Fibroblast of skin of scalp (primary cell): Measurements from ENCODE around the gene MYO5B.
A peak's percentile ranks its signal among the peaks of the same experiment; 100 is the strongest.

Experiments used
- DNase-seq: peaks from one replicate; pipeline ENCODE4 v3.0.0-alpha.2; 2013

The MYO5B gene

DNA sequence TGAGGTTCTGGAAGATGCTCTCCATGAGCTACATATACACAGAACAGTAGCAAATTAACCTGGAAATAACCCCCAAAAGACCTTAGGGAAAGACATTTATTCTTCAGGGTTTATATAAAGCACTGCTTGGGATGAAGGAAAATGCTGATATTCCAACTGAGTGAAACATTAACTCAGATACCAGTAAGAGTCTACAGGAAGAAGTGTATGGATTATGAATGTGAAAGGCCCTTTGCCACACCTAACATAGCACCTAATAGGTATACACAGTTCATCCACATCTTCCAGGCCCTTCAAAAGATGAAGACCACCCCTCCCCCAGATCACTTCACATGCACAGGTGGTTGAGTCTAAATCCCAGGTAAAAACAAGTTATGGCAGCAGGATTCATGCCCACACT is 50.4 kb downstream of the MYO5B start:
- DNase-seq, result no peak

DNA sequence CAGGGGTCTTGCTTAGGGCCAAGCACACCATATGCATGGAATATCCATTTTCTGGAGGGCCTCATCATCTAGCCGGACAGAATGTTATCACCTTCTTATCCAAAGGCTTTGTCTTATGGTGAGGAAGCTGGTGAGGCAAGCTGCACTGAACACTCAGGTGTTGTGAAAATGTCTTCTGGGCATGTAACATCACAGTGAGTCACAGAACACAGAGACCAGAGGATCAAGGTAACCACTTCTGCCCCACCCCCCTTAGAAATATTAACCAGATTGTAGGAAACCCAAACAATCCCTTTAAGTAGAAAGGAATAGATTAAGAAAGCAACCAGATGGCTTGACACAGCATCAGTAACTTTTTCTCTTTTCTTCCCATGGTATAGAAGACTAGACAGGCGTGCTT is 51.1 kb downstream of the MYO5B start:
- DNase-seq, result no peak

DNA sequence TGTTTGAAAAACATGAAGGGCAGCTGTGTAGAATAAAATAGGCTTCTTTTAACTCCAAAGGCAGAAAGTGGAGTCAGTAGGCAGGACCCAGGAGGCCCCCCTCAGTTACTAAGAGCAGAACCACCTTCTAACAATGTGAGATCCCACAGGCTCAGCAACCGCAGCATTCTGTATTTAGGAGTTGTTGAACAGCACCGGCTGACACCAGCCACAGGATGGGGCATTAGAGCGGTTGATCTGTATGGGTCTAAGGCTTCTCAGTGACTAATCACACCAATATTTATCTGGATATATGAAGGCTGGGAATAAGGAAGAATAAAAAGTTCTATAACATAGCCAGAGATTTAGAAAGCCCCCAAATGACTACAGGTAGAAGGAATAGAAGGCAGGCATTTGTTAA is 51.7 kb downstream of the MYO5B start:
- no peak for DNase-seq

DNA sequence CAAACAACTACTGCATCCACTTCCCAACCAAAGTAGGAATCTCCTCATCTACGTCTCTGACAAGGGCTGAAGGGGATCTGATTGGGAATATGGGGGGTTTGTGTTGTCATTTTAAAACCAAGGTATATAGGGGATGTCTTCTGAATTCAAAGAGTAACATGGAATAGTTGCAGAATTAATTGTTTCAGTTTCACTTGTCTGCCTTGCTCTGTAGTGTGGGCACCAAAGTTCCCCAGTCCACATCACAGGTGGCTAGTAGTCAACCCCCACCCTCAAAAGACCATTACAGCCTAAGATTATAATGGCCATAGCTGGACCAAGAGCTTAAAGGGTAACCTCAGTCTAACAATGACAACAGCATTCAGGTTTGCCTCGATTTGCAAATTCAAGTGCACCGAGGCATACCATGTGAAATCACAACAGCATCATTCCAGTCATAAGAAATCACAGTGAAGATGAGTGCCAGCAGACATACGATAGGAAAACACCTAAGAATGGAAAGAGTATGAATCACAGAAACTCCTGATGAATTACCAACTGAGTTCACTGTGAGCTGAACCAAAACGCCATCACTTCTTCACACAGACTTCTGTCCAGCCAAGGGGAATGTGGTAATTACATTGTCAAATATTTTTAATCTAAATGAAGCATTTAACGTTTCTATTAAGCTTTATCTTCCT is 52.4 kb downstream of the MYO5B start:
- DNase-seq, result no peak

DNA sequence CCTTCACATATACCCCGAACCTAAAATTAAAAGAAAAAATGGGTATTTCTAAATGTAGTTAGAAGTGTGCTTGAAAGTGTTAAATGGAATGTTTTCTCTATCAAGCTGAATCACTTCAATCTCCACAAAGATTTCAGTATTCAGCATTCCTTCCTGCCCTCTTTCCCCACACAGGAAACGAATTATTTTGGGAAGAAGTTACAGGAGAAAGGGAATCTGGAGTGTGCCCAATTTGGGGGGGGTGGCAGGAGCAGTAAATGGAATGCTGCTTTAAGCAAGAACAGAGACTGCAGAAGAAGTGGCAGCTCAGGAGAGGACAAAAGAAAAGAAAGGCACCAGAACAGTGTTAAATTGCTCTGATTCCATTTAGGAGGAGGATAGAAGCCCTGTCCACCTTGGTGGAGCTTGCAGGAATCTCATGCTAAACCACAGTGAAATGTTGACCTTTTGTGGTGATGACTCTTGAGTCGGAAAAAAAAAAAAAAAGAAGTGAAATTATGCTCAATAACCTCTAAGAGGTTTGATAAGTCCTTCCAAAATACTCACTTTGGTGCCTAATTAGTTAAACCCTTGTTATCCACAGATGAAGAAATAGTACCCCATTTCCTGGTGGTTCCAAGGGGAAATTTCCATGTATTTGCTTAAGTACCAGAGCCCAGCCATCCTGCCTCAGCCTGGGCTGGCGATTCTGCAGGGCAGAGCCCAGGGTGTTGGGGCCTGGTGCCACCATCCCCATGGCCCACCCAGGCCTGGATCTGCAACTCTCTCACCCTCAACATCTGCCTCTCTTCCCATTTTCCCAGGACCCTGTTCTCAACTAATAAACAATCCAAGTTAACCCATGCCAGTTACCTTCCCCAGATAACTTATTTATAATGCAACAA is 56.5 kb downstream of the MYO5B start:
- peak; percentile 56 for DNase-seq

DNA sequence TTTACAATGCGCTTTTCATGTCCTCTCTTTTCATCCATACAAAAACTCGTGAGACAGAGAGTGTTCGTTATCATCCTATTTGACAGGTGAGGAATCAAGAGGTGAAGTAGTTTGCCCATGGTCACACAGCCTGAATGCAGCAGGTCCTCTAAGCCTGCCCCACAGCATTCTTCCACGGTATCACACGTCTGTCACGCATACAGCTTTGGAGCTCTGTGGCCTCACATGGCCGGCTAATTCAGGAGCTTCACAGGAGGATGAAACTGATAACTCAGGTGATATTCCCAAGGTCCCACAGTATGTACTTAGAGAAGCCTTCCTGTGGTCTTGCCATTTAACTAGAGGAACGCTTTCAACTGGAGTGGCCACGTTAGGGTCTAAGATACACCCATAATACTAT is 59.0 kb downstream of the MYO5B start:
- DNase-seq, result no peak

DNA sequence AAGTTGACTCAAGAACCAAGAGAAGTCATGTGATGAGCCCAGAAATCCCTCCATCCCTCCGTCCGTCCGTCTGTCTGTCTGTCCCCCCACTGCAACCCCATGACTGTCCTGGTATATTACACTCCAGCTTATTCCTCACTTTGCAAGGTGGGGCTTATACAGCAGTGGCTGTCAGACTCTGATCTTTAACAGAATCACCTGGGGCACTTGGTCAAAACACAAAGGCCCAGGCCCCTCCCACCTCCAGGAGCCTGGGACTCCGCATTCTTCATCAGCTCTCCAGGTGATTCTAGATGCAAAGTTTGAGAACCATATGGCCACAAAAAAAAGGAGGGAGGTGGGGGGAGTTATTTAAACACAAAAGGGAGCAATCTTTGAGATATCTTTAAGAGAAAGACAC is 61.4 kb downstream of the MYO5B start:
- no peak for DNase-seq

DNA sequence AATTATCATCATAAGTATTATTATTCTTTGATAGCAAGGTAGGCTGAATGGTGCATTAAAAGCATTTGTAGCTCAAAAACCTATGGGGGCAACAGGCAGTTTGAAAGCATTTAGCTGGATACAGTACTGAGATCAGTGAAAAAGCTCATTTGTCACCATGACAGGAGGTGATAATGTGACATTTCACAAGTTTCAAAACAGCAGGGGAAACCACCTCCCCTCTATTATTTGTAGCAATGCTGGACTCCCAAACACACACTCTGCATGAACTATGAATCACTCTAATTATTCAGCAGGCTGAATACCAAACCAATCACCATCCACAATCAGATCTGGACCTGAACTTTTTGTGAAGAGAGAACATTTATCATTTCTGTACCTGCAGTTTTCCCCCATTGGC is 63.4 kb downstream of the MYO5B start:
- no peak for DNase-seq

DNA sequence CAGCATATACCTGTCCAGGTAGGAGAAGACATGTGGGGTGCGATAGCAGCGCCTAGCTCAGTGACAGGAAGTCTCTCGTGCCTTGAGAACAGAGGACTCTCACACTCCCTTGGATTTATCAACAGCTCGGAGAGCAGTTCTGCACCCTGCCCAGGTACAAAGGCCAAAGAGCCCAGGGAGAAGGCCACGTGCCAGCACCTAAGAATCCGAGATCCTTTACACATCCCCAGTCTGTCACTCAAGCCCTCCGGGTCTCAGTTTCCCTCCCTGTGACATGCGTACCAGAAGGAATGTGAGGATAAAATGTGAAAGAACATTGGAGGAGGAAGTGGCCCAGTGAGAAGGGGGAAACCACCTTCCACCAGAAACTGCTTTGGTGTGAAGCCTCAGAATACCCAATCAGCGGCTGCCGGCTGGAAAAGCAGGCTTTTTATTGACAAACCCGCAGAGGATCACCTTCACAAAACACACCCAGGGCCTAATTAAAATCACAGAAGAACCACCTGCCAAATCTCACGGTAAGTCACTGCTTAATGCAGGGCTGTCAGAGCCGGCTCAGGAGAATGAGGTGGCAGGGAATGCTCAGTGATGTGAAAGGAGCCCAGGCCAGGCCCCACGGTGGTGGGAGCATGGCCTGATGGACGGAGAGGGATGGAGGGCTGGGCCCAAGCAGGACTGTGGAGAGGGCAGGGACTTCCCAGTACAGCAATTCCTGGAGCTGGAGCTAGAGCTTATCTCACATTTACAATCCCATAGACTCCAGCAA is 66.3 kb downstream of the MYO5B start:
- DNase-seq, result no peak

DNA sequence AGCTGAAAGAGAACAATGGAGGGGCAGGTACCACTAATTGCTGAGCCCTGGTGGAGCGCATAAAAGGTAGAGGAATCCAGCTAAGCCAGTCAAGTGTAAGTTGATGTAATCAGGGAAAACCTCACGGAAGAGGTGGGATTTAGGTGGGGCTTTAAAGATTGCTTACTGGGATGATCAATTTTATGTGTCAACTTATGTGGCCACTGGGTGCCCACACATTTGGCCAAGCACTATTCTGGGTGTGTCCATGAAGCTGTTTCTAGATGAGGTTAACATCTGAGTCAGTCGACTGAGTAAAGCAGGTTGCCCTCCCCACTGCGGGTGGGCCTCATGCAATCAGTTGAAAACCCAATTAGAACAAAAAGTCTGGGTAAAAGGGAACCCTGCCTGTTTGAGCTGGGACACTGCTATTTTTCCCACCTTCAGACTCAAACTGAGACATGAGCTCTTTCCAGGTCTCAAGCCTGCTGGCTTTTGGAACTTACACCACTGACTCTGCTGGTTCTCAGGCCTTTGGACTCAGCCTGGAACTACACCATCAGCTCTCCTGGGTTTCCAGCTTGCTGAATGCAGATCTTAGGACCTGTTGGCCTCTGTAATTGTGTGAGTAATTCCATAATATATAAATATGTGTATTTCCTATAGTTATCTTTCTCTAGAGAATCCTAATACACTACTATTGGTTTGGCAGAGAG is 67.3 kb downstream of the MYO5B start:
- no peak for DNase-seq

DNA sequence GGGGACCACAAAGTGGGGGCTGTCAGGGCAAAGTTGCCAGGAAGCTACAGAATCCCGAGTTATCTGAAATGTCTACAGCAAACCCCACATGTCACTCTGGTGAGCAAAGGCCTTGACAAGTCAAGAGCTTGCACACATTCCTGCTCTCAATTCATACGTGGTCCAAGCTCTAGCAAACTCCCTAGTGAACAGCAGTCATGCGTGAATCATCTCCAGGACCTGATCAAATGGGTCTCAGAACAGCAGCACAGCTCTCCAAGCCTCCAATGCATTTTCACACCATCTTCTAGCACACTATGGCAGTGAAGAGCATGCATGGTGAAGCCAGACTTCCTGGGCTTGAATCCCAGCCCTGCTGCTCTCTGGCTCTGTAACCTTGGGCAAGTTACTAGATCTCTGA is 68.5 kb downstream of the MYO5B start:
- DNase-seq, result peak; percentile 20

DNA sequence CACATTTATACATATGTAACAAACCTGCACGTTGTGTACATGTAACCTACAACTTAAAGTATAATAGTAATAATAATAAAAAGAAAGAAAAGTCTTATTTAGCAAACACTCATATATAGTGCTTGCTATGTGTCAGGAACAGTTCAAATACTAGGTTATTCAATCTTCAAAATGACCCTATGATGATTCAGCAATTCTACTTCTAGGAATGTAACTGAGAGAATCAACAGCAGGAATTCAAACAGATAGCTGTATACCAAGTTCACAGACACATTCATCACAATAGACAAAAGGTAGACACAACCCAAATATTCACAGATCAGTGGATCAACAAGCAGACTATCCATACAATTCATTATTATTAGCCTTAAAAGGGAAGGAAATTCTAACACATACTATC is 69.5 kb downstream of the MYO5B start:
- no peak for DNase-seq

DNA sequence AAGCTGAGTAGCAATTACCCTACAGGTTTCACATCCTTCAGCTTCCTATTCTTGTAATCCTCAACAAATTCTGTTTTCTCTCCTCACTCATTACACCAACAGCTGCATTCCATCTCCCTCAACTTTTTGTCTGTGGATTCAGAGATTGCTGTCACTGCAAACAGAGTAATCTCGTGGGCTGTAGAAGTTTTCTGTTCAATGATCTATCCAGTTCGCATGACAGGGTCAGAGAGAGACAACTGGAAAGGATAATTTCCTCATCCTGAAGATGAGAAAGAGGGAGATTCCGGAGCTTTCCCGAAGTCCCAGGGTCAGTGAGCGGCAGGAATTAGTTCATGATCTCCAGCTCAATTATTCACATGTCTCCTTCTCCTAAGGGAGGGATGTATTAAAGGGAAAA is 75.7 kb downstream of the MYO5B start:
- DNase-seq, result no peak

DNA sequence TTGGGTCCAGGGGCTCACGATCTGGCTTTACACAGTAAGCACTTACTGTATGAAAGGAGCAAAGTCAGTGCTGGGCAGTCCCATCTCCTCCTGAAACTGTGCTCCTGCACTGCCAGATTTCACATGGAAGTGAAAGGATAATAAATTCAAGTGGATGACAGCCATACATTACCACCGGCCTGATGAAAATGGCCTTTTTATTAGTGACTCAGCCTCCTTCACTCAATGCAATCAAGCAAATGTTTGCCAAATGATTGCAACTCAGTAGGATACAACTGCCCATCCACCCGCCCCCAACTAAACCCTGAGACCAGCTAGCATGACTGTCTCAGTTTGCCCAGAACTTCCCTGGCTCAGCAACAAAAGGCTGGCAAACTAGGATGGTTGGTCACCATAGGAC is 77.1 kb downstream of the MYO5B start:
- no peak for DNase-seq

DNA sequence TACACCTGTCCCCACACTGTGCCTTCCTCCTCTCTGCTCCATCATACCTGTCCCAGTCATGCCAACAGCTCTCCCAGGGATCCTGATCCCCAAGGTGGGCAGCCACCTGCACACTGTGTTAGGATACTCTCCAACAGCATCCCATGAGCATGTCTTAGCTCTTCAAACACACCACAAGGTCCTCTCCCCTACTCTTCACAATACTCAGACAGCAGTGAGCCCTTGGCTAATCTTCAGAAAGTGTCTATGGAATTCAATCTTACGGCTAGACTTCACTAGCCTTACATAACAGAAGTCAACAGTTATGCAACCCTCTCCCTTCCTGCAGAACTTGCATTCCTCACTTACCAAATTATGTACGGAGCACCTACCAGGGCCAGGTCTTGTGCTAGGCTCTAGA is 79.9 kb downstream of the MYO5B start:
- no peak for DNase-seq

DNA sequence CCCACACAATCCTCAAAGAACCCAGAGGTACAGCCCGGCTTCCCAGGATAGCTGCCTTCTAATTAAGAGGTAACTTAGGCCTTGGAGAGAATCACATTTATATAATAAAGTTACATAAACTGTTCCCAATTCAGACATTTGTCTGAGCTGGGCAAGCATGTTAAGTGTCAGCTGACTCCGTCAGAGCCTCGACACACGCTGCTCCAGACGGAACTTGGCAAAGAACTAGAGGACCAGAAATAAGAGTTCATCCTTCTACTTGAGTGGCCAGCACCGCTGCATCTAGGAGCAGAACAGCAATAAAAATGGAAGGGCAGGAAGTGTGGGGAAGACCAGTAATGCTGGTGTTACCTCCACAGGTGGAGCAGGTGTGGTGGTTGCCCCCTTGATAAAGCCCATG is 80.5 kb downstream of the MYO5B start:
- no peak for DNase-seq

DNA sequence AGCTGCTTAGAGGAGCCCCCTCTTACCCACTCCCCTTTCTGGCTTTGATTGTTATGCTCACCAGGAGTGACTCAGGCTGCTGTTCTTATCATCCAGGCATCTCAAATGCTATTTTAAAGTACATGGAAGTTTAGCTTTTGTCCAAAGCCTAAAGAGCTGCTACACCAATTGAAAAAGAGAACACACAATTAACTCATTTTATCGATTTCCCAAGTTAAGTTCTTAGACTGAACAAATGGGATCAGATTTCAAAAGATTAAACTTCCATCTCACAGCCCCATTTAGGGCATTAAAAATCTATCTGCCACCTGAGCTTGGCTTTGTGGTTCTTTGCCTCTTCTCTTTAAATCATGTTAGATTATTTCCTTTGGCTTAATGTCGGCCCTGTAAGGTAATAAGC is 81.2 kb downstream of the MYO5B start:
- DNase-seq, result no peak

DNA sequence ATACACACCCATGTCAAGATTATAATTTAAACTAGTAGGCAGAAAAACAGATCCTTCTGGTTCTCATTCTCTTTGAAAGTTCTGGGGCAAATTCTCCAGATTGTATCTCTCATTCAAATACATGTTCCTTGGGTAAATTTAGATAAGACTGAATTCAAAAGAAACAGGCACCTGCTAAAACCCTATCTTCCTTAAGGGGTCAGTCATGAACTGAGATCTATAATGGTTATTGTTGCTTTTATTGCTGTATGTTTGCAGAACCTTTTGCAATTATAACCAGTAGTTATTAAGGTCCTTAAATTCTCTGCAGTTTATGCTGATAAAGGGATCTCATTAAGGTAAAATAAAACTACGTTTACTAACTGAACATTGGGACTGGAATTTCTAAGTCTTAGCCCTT is 83.5 kb downstream of the MYO5B start:
- no peak for DNase-seq

DNA sequence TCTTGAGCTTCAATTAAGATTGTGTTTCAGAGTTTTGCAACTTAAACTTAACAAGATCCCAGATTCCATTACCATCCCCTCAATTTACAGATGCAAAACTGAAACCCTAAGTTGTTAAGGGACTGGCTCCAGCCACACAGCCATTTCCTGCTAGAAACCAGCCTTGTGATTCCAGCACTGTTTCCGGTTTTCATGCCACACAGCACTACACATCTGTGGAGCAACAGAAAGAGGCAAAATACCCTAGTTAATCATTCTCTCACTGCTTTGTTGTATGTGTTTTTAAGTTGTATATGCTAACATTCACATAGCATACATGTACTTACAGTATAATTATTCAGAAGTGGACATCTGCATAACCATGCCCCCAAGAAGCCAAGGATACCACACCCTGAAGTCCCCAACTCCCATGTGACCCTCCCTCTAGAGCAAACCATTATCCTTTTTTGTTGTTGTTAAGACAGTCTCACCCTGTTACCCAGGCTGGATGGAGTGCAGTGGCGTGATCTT is 87.4 kb downstream of the MYO5B start:
- no peak for DNase-seq

DNA sequence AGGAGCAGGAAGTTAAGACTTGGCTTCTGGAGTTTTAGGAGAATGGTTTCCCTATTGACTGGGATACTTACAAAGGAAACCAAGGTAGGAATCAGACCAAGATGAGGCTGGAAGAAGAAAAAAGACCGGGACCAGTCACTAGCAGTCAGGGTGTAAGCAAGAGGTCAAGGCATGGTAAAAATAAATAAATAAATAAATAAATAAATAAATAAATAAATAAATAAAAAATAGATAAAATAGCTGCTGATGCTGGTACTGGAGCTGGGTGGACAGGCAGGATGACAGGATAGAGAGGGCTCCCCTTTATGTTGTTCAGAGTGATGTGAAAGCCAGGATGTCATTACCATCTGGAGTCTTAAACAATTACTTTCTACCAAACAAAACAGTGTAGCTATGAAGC is 89.9 kb downstream of the MYO5B start:
- no peak for DNase-seq

DNA sequence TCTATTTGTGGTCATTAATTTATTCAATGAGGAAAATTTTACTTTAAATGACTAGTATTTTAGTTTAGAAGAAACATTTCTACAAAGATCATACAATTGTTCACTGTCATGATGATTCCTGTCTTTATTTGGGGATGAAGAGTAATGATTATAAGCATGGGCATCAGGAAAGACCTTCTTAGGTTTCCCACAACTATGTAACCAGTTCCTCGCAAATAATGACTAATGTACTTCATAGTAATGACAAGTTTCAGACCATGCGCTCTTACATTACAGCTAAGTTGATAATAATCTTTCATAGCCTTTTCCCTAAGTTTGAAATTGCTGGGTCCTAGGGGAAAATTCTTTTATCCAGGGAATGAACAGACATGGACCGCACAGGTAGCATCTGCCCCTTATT is 90.5 kb downstream of the MYO5B start:
- no peak for DNase-seq

DNA sequence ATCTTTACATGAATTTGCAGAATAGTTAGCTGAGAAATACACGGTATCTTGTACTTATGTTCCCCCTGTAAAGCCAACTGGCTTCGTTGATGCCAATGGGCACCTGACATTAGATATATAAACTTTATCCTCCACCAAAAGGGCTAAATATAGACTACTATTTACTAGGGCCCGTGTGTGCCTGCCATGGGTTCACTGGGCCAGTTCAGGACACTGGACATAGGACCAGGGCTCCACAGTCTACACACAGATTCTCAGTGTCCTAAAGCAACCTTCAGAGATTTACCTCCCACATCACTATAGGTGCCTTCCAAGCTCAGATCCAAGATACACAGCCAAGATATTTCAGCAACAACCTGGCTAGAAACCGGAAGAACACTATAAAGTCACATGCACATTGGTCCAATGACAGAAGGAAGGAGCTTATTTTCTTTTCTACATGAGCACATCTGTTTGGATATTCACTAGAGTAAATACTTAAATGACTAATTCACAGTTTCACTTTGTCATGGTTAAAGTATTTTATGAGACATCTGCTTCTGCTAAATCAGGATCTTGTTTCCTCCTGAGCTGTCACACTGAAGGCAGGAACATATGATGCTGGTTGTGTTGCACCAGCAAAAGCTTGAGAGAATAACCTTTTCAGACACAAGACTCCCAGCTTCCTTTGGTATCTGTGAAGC is 95.1 kb downstream of the MYO5B start:
- DNase-seq, result peak; percentile 60
